ENCODE data around the gene DNM3.

DNM3 gene

GRCh38 chr1:172169836-172170235 lies 328.5 kb downstream of the DNM3 start:
- no peak for DNase-seq (ENCODE audit: low read depth, low spot score)

- DNase-seq (ENCODE audit: low read depth, low spot score), result no peak
Measured at GRCh38 chr1:172172352-172172831, 331.1 kb downstream of the DNM3 start.

GRCh38 chr1:172176206-172176605 lies 334.9 kb downstream of the DNM3 start:
- DNase-seq (ENCODE audit: low read depth, low spot score), result no peak

- DNase-seq (ENCODE audit: low read depth, low spot score), result no peak
Measured at GRCh38 chr1:172177849-172178248, 336.6 kb downstream of the DNM3 start.

GRCh38 chr1:172178886-172179285 lies 337.6 kb downstream of the DNM3 start:
- DNase-seq (ENCODE audit: low read depth, low spot score), result no peak

- no peak for DNase-seq (ENCODE audit: low read depth, low spot score)
Measured at GRCh38 chr1:172179918-172180317, 338.6 kb downstream of the DNM3 start.

- DNase-seq (ENCODE audit: low read depth, low spot score), result no peak
Measured at GRCh38 chr1:172180501-172181285, 339.4 kb downstream of the DNM3 start.

GRCh38 chr1:172184506-172185191 lies 343.4 kb downstream of the DNM3 start:
- no peak for DNase-seq (ENCODE audit: low read depth, low spot score)

GRCh38 chr1:172185211-172185610 lies 343.9 kb downstream of the DNM3 start:
- DNase-seq (ENCODE audit: low read depth, low spot score), result no peak

GRCh38 chr1:172185996-172186395 lies 344.7 kb downstream of the DNM3 start:
- DNase-seq (ENCODE audit: low read depth, low spot score), result no peak

GRCh38 chr1:172201572-172201971 lies 360.3 kb downstream of the DNM3 start:
- DNase-seq (ENCODE audit: low read depth, low spot score), result no peak

GRCh38 chr1:172203135-172203823 lies 362.0 kb downstream of the DNM3 start:
- DNase-seq (ENCODE audit: low read depth, low spot score), result no peak

- DNase-seq (ENCODE audit: low read depth, low spot score), result no peak
Measured at GRCh38 chr1:172203902-172204301, 362.6 kb downstream of the DNM3 start.

- no peak for DNase-seq (ENCODE audit: low read depth, low spot score)
Measured at GRCh38 chr1:172206256-172206655, 365.0 kb downstream of the DNM3 start.

- no peak for DNase-seq (ENCODE audit: low read depth, low spot score)
Measured at GRCh38 chr1:172208635-172209034, 367.3 kb downstream of the DNM3 start.

GRCh38 chr1:172211221-172211620 lies 369.9 kb downstream of the DNM3 start:
- DNase-seq (ENCODE audit: low read depth, low spot score), result no peak

GRCh38 chr1:172212124-172212523 lies 370.8 kb downstream of the DNM3 start:
- no peak for DNase-seq (ENCODE audit: low read depth, low spot score)

- DNase-seq (ENCODE audit: low read depth, low spot score), result no peak
Measured at GRCh38 chr1:172215006-172215405, 373.7 kb downstream of the DNM3 start.

GRCh38 chr1:172219966-172220365 lies 378.7 kb downstream of the DNM3 start:
- no peak for DNase-seq (ENCODE audit: low read depth, low spot score)

- DNase-seq (ENCODE audit: low read depth, low spot score), result no peak
Measured at GRCh38 chr1:172220376-172220775, 379.1 kb downstream of the DNM3 start.

GRCh38 chr1:172221436-172221835 lies 380.1 kb downstream of the DNM3 start:
- DNase-seq (ENCODE audit: low read depth, low spot score), result no peak

GRCh38 chr1:172224871-172225270 lies 383.6 kb downstream of the DNM3 start:
- no peak for DNase-seq (ENCODE audit: low read depth, low spot score)

Measured in iPS DF 19.7 (cell line).